CD4-positive, alpha-beta T cell treated with Interleukin-4 for 1 hour (primary cell): ENCODE results near the gene PPP1R18.
"Not testable (repeated sequence)": the region's sequence is repeated elsewhere in the genome, so short reads cannot be mapped to it uniquely, and the experiment has no call there.

Experiments used
- DNase-seq, 2 donors: peaks; one replicate each; pipeline ENCODE4 v3.0.0-alpha.2; 2020 to 2022

The PPP1R18 gene

GRCh38 chr6:30719791-30720737 lies 33.6 kb upstream of the PPP1R18 start, which contains the start of gene TUBB:
TUBB (plus strand) TSS chr6:30720352; CDS start chr6:30720507, 155 bp downstream.
- peak; percentile 96 for DNase-seq

GRCh38 chr6:30719356-30719755 lies 32.9 kb upstream of the PPP1R18 start:
- no peak for DNase-seq

DNA sequence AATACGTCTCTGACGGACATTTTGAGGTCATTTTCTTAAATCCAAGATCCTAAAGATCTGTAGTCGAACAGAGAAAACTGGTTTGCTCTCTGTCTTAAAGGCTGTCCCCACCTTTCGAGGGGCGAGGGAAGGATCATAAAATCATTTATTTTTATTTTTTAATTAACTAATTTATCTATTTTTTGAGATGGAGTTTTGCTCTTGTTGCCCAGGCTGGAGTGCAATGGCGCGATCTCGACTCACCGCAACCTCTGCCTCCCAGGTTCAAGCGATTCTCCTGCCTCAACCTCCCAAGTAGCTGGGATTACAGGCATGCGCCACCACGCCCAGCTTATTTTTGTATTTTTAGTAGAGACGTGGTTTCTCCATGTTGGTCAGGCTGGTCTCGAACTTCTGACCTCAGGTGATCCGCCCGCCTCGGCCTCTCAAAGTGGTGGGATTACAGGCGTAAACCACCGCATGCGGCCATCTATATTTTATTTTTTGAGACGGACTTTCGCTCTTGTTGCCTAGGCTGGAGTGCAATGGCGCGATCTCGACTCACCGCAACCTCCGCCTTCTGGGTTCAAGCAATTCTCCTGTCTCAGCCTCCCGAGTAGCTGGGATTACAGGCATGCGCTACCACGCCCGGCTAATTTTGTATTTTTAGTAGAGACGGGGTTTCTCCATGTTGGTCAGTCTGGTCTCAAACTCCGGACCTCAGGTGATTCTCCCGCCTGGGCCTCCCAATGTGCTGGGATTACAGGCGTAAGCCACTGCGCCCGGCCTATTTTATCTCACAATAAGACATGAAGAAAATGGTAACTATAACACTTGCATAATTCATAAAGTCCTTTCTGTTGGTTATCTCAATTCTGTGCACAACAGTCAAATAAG lies 31.6 kb upstream of the PPP1R18 start:
- not testable (repeated sequence) for DNase-seq

GRCh38 chr6:30717129-30717844 lies 30.8 kb upstream of the PPP1R18 start, which contains the start of gene MDC1:
MDC1 (minus strand) TSS chr6:30717281; CDS start chr6:30715175, 2,106 bp downstream.
- peak; percentile 100 for DNase-seq

DNA sequence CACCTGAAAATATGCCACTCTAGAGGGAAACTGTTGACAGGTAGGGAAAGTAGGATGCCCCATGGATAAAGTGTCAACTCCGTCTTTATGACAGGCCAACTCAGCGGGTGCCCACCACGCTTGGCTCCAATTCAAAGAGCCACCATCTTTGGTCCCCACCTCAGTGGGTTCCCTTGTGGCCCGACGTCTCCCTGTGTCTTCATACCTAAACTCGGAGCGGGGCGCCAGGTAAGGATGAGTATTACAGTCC lies 30.4 kb upstream of the PPP1R18 start:
- DNase-seq, result no peak

DNA sequence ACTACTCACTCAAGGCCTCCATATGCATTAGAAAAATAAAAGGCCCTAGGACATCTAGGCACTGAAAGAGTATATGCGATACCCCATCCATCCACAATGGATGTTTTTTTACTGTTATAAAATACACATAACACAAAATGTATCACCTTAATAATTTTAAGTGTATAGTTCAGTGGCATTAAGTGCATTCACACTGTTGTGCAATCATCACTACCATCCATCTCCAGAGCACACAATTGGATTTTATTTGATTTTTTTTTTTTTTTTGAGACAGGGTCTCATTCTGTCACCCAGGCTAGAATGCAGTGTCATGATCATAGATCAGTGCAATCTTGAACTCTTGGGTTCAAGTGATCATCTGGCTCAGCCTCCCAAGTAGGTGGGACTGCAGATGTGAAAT lies 27.8 kb upstream of the PPP1R18 start:
- no peak for DNase-seq

- no peak for DNase-seq
Measured at GRCh38 chr6:30712441-30712945, 26.0 kb upstream of the PPP1R18 start.

DNA sequence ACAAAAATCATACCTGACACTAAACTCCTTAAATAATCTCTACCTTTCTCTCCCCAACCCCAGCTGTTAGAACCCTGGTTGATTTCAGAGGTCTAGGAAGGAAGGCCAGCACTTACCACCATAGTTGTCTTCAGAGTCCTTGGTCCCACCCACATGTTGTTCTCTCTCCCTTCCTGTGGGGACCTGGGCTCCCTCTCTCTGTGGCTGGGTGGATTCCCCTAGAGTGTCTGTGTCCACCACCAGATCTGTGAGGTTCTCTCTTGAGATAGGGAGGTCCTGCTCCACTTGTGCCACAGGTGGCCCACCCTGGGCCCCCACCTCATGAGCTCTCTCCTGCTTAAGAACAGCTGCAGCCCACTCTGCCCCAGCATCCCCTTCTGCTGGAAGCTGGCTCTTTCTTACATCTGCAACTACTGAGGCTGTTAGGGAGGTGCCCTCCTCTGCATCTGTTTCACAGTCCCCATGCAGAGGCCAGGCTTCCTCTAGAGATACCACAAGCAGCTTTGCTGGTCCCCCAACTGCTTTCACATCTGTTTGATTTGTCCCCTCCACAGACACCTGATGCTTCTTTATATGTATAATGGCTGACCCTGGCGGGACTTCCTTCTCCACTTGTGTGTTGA lies 25.4 kb upstream of the PPP1R18 start:
- no peak for DNase-seq

GRCh38 chr6:30709101-30709868 lies 22.8 kb upstream of the PPP1R18 start:
- no peak for DNase-seq

DNA sequence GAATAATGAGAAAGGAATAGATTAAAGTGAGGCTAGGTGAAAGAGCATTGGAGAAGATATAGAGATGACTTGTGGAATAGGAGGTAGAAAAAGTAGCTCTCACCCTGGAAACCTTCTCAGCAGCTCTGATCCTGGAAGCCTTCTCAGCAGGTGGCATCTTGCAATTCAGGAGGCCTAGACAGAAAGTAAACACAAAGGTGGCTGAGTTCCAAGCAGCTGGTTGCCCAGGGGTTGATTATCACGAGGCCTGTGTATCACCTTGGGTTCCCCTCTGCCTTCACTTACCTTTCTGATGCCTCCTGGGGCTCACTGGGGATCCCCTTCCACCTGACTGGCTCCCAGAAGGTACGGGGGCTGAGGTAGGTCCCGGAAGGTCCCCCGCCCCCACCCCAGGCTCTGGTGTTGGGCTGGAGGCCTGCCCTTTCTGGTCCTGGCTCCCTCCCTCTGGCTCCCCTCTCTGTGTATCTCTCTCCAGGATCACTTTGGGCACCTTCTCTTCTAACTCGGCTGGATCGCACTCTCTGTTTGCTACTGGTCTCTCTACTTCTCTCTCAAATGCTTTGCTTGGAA lies 20.9 kb upstream of the PPP1R18 start:
- no peak for DNase-seq

- no peak for DNase-seq
Measured at GRCh38 chr6:30705620-30706019, 19.2 kb upstream of the PPP1R18 start.

DNA sequence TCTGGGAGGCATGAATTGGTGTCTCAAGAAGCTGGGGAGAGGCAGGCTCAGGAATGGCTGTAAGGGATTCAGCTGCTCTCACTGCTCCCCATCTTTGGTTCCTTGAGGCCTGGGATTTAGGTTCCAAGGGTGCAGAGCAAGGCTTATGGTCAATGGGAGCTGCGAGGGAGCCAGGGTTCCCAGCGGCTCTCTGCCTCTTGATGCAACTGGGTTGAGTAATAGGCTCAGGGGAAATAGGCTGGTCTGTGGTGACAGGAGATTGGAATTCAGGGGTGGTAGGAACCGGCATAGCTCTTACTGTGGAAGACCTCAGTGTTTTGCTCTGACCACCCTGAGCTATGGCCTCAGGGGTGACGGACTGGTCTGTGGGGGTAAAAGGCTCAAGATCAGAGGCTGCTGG lies 17.4 kb upstream of the PPP1R18 start:
- DNase-seq, result no peak

DNA sequence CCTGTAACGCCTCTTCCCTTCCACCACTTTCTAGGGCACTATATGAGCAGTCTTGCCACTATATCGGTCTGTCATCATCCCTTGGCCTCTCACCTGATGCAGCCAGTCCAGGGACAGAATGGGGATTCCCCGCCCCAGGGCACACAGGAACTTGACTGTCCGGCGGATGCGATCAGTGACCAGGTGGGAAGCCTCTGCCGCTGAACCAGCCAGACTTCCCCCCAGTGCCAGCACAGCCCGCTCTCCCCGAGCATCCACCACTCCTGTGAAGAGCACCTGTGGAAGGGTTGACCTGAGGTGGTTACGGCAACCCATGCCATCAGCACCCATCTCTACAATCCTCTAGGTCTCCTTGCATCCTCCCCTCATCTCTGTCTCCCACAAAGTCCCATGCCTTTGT lies 16.6 kb upstream of the PPP1R18 start:
- no peak for DNase-seq

- no peak for DNase-seq
Measured at GRCh38 chr6:30700340-30700739, 13.9 kb upstream of the PPP1R18 start.

DNA sequence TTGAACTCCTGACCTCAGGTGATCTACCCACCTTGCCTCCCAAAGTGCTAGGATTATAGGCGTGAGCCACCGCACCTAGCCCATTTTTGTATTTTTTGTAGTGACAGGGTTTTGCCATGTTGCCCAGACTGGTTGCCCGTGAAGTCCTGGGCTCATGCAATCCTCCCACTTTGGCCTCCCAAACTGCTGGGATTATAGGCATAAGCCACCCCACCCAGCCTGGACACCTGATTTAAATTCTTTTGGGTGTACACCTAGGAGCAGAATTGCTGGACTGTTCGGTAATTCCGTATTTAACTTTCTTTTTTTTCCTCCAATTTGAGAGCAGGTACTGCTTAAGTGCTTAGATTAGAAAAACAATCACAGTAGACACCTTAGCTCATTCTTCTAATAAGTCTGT lies 10.0 kb upstream of the PPP1R18 start:
- no peak for DNase-seq

- DNase-seq, result no peak
Measured at GRCh38 chr6:30691208-30691847, 4.9 kb upstream of the PPP1R18 start.

- DNase-seq, result peak; percentile 59 to 69
Measured at GRCh38 chr6:30690403-30691207, 4.2 kb upstream of the PPP1R18 start, which contains the start of gene NRM. NRM (minus strand) TSS chr6:30690984; CDS start chr6:30690974, 10 bp downstream.

- DNase-seq, result no peak
Measured at GRCh38 chr6:30689985-30690384, 3.5 kb upstream of the PPP1R18 start.

DNA sequence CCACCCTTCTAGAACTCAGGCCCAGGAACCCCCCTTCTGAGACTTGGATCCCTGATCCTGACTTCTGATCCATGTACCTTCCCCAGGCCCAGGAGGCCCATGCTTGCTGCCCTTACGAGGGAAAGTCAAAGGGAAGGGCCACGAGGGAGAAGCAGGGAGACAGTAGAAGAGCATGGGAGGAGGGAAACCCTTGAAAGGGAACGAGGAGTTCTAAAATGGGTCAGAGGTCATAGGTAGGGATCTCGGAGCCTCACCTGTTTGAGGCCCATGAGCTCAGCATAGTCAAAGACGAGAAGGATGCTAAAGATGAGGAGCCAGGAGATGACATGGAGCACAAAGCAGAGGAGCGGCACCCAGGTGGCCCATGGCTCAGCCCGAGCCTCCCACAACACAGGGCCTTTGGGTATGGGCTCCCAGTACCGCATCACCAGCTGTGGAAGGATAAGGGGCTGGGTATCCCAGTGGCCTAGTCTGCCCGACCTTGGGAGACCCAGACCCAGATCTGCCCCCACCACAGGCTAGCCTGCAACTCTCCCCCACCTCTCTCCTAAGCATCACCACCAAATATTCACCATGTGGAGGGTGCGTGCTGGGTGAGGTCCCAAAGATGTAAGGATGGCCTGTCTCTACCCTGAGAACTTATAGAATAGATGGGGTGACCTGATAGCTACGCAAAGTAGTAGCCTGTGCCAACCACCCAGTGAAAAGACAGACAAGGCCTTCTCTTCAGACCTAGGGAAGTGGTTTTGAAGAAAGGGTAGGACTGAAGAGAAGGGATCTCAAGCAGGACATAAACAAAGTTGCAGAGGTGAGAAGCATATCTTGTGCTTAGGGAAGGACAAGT lies 2.8 kb upstream of the PPP1R18 start:
- no peak for DNase-seq
